HepG2 (cell line): ENCODE data around the gene BCO2. TPM values are rescaled to one million over a fixed set of nuclear protein-coding genes. Genes with fewer than 3 reads are reported as not detected.

Experiments
- BORCS8-MEF2B ChIP-seq: sonication (generic); formaldehyde crosslinking; IDR thresholded peaks from 2 replicates; pipeline ENCODE4 v1.8.0; 2022; ENCODE audit warnings: mild to moderate bottlenecking, missing genetic modification reagents
- KAT7 ChIP-seq: IDR thresholded peaks from 2 replicates; pipeline ENCODE4 v1.6.1; 2018; ENCODE audit warnings: borderline replicate concordance, missing compliant biosample characterization
- KDM5B ChIP-seq: sonication (generic); formaldehyde crosslinking; IDR thresholded peaks from 2 replicates; pipeline ENCODE4 v1.4.0; 2020; ENCODE audit warnings: missing genetic modification reagents, mild to moderate bottlenecking, borderline replicate concordance
- MXD4 ChIP-seq: IDR thresholded peaks from 2 replicates; pipeline ENCODE4 v1.6.1; 2016; ENCODE audit warnings: mild to moderate bottlenecking, missing biosample characterization, missing genetic modification reagents
- NRL ChIP-seq: sonication (generic); formaldehyde crosslinking; IDR thresholded peaks from 2 replicates; pipeline ENCODE4 v1.5.0; 2020; ENCODE audit warnings: missing genetic modification reagents, mild to moderate bottlenecking, moderate library complexity, borderline replicate concordance
- PATZ1 ChIP-seq: sonication (generic); formaldehyde crosslinking; IDR thresholded peaks from 2 replicates; pipeline ENCODE4 v1.4.0; 2020; ENCODE audit warnings: missing genetic modification reagents
- SALL1 ChIP-seq: sonication (generic); formaldehyde crosslinking; IDR thresholded peaks from 2 replicates; pipeline ENCODE4 v1.8.0; 2022; ENCODE audit warnings: mild to moderate bottlenecking, missing genetic modification reagents
- SALL2 ChIP-seq: sonication (generic); formaldehyde crosslinking; IDR thresholded peaks from 2 replicates; pipeline ENCODE4 v1.8.1; 2023; ENCODE audit warnings: mild to moderate bottlenecking, missing genetic modification reagents, inconsistent platforms
- SRF ChIP-seq: IDR thresholded peaks from 2 replicates; pipeline ENCODE4 v1.6.1; 2011; ENCODE audit warnings: mild to moderate bottlenecking, low read depth, low read length, moderate library complexity
- TSC22D2 ChIP-seq: sonication (generic); formaldehyde crosslinking; IDR thresholded peaks from 2 replicates; pipeline ENCODE4 v1.5.1; 2020; ENCODE audit warnings: missing genetic modification reagents, mild to moderate bottlenecking, borderline replicate concordance
- ZBED4 ChIP-seq: sonication (generic); formaldehyde crosslinking; IDR thresholded peaks from 2 replicates; pipeline ENCODE4 v1.4.0; 2020; ENCODE audit warnings: missing genetic modification reagents, borderline replicate concordance
- ZBTB20 ChIP-seq: sonication (generic); formaldehyde crosslinking; IDR thresholded peaks from 2 replicates; pipeline ENCODE4 v1.8.1; 2023; ENCODE audit warnings: missing genetic modification reagents, low read depth, mild to moderate bottlenecking, borderline replicate concordance
- ZBTB3 ChIP-seq: sonication (generic); formaldehyde crosslinking; IDR thresholded peaks from 2 replicates; pipeline ENCODE4 v1.4.0; 2020; ENCODE audit warnings: low read depth, mild to moderate bottlenecking, moderate library complexity, missing genetic modification reagents, borderline replicate concordance
- ZFP1 ChIP-seq: IDR thresholded peaks from 2 replicates; pipeline ENCODE4 v1.6.1; 2016
- ZFP41 ChIP-seq: sonication (generic); formaldehyde crosslinking; IDR thresholded peaks from 2 replicates; pipeline ENCODE4 v1.4.0; 2020; ENCODE audit warnings: mild to moderate bottlenecking, missing genetic modification reagents, borderline replicate concordance
- ZFY ChIP-seq: sonication (generic); formaldehyde crosslinking; IDR thresholded peaks from 2 replicates; pipeline ENCODE4 v1.4.0; 2020; ENCODE audit warnings: missing genetic modification reagents
- ZNF10 ChIP-seq: sonication (generic); formaldehyde crosslinking; IDR thresholded peaks from 2 replicates; pipeline ENCODE4 v1.4.0; 2020; ENCODE audit warnings: mild to moderate bottlenecking, low read depth, missing genetic modification reagents, borderline replicate concordance
- ZNF33B ChIP-seq: sonication (generic); formaldehyde crosslinking; IDR thresholded peaks from 2 replicates; pipeline ENCODE4 v1.5.1; 2020; ENCODE audit warnings: mild to moderate bottlenecking, missing genetic modification reagents
- ZNF674 ChIP-seq: sonication (generic); formaldehyde crosslinking; IDR thresholded peaks from 2 replicates; pipeline ENCODE4 v1.5.0; 2020; ENCODE audit warnings: low read depth, mild to moderate bottlenecking, missing genetic modification reagents
- ZNF776 ChIP-seq: sonication (generic); formaldehyde crosslinking; IDR thresholded peaks from 2 replicates; pipeline ENCODE4 v1.4.0; 2020; ENCODE audit warnings: mild to moderate bottlenecking, missing genetic modification reagents
- ZNF879 ChIP-seq: sonication (generic); formaldehyde crosslinking; IDR thresholded peaks from 2 replicates; pipeline ENCODE4 v1.8.1; 2023; ENCODE audit warnings: missing genetic modification reagents
- polyA plus RNA-seq, 8 experiments: library from polyadenylated mRNA; depleted of rRNA in 3 of 8; stranded (reverse) in 7 of 8; unstranded in 1 of 8; fragments of >200 nt; fragmentation: Illumina TruSeq in 4 of 8; extraction: Trizol in 4 of 8; gene quantifications; 2 replicates each; pipeline versions ENCODE4 v1.2.1 to v1.2.3, GENCODE V29; 2011 to 2016; ENCODE audit warnings: low read depth in 4 of 8, missing spikeins in 1 of 8, mixed read lengths in 1 of 8; ENCODE audit not compliant: insufficient read depth in 1 of 8
- total RNA-seq, 5 experiments: library from RNA; depleted of rRNA; stranded (reverse); fragments of >200 nt; fragmentation: Illumina TruSeq; extraction: Trizol; gene quantifications; 2 replicates each; pipeline ENCODE4 v1.2.3, GENCODE V29; 2016; ENCODE audit warnings: low read depth in 1 of 5
- TF ChIP-seq, protein P1 (sequence below): IDR thresholded peaks from 2 replicates; pipeline ENCODE4 v1.6.1; 2012; ENCODE audit warnings: low read depth, low read length, improper control_type of control experiment

The BCO2 gene
- total and polyA plus RNA-seq, 2 of the 13 experiments (the other 11 are each of a cell fraction or from before 2014, with no cell fraction given), result 0.38 to 0.58 TPM

GRCh38 chr11:112226062-112226830, 50.9 kb downstream of the BCO2 start, which contains the start of gene PTS (continued):
- TF ChIP-seq ZBED4 (CRISPR knock-in tag) (peak; percentile 42; the same call in 1 of the 2 replicates), NRL (CRISPR knock-in tag) (no peak), ZNF674 (0 out of 2 replicates have a peak, but pooled peaks have one; percentile 43), KDM5B (CRISPR knock-in tag) (peak; percentile 87), ZNF10 (no peak), ZNF879 (CRISPR knock-in tag) (0 out of 2 replicates have a peak, but pooled peaks have one; percentile 44), ZBTB3 (CRISPR knock-in tag) (no peak), ZFP1 (CRISPR knock-in tag) (no peak), SRF (no peak), SALL1 (peak; percentile 69), ZFY (peak; percentile 93), SALL2 (CRISPR knock-in tag) (0 out of 2 replicates have a peak, but pooled peaks have one; percentile 0), MXD4 (CRISPR knock-in tag) (0 out of 2 replicates have a peak, but pooled peaks have one; percentile 24), ZBTB20 (CRISPR knock-in tag) (no peak), KAT7 (peak; percentile 38; the same call in 1 of the 2 replicates), TSC22D2 (CRISPR knock-in tag) (peak; percentile 52; the same call in 1 of the 2 replicates), ZFP41 (CRISPR knock-in tag) (peak; percentile 74; the same call in 1 of the 2 replicates), ZNF33B (peak; percentile 53; the same call in 1 of the 2 replicates), ZNF776 (peak; percentile 90), BORCS8-MEF2B (CRISPR knock-in tag) (peak; percentile 16; the same call in 1 of the 2 replicates), PATZ1 (CRISPR knock-in tag) (peak; percentile 78)
- TF ChIP-seq, protein P1, sequence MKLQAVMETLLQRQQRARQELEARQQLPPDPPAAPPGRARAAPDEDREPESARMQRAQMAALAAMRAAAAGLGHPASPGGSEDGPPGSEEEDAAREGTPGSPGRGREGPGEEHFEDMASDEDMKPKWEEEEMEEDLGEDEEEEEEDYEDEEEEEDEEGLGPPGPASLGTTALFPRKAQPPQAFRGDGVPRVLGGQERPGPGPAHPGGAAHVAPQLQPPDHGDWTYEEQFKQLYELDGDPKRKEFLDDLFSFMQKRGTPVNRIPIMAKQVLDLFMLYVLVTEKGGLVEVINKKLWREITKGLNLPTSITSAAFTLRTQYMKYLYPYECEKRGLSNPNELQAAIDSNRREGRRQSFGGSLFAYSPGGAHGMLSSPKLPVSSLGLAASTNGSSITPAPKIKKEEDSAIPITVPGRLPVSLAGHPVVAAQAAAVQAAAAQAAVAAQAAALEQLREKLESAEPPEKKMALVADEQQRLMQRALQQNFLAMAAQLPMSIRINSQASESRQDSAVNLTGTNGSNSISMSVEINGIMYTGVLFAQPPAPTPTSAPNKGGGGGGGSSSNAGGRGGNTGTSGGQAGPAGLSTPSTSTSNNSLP, result no peak
